Measurements from ENCODE around the gene PMM2.

DNA sequence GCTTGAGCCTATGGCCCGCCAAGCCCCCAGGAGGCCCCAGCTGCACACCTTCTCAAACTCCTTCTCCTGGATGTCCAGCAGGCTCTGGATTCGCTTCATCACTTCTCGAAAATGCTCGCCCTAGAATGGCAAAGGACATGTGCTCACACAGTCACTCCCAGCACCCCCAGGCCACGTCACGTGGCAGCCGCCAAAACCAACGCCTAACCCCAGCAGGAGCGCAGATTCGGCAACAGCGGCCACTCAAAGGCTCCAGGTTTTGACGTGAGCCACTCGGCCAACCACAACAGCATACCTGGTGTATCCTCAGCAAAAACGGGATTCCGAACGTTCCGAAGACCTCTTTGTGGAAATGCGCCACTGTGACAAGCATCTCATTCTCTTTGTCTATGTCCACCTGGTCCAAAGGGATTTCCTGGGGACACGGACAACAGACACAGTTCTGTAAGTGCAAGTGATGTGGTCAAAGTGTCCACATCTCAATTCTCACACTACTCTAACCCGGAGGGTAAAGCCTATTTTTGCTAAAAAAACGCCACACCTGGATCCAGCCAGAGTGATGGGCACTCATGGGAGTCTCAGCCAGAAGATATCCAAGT is 97.2 kb downstream of the PMM2 start:
- TF ChIP-seq, protein P1, sequence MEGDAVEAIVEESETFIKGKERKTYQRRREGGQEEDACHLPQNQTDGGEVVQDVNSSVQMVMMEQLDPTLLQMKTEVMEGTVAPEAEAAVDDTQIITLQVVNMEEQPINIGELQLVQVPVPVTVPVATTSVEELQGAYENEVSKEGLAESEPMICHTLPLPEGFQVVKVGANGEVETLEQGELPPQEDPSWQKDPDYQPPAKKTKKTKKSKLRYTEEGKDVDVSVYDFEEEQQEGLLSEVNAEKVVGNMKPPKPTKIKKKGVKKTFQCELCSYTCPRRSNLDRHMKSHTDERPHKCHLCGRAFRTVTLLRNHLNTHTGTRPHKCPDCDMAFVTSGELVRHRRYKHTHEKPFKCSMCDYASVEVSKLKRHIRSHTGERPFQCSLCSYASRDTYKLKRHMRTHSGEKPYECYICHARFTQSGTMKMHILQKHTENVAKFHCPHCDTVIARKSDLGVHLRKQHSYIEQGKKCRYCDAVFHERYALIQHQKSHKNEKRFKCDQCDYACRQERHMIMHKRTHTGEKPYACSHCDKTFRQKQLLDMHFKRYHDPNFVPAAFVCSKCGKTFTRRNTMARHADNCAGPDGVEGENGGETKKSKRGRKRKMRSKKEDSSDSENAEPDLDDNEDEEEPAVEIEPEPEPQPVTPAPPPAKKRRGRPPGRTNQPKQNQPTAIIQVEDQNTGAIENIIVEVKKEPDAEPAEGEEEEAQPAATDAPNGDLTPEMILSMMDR (IDR thresholded peaks at IDR 0.05): no peak
- no peak for TF ChIP-seq POLR2A (IDR thresholded peaks at IDR 0.05)
